Hepatocyte (in vitro differentiated cells): ENCODE measurements around the gene POLR1C. TPM values are rescaled to one million over a fixed set of nuclear protein-coding genes. Genes with fewer than 3 reads are reported as not detected.
A peak's percentile ranks its signal among the peaks of the same experiment; 100 is the strongest.

ENCODE experiments used
- DNase-seq: peaks from one replicate; pipeline ENCODE4 v3.0.0-alpha.2; 2016; ENCODE audit warnings: low spot score
- H2AFZ ChIP-seq: fragments of 200-600 bp; sonication (generic); 2 replicates; pipeline ENCODE4 v1.6.0; 2016; ENCODE audit warnings: antibody characterized with exemption, mild to moderate bottlenecking
- H3K27ac ChIP-seq: fragments of 200-600 bp; sonication (generic); 2 replicates; pipeline ENCODE4 v1.5.1; 2016; ENCODE audit warnings: mild to moderate bottlenecking
- H3K27me3 ChIP-seq: fragments of 200-600 bp; sonication (generic); 2 replicates; pipeline ENCODE4 v1.6.1; 2016
- H3K36me3 ChIP-seq: fragments of 200-600 bp; sonication (generic); replicated peaks from 2 replicates; pipeline ENCODE4 v1.5.1; 2016; ENCODE audit warnings: low read depth; ENCODE audit not compliant: insufficient read depth
- H3K4me1 ChIP-seq: fragments of 200-600 bp; sonication (generic); 2 replicates; pipeline ENCODE4 v1.5.1; 2016; ENCODE audit warnings: mild to moderate bottlenecking, moderate library complexity; ENCODE audit not compliant: insufficient read depth
- H3K4me2 ChIP-seq: fragments of 200-600 bp; sonication (generic); 2 replicates; pipeline ENCODE4 v1.6.0; 2016
- H3K4me3 ChIP-seq: fragments of 200-600 bp; sonication (generic); 2 replicates; pipeline ENCODE4 v1.5.1; 2016; ENCODE audit warnings: mild to moderate bottlenecking
- H3K79me2 ChIP-seq: fragments of 200-600 bp; sonication (generic); 2 replicates; pipeline ENCODE4 v1.6.0; 2017; ENCODE audit warnings: mild to moderate bottlenecking
- H3K9me2 ChIP-seq: fragments of 200-600 bp; sonication (generic); replicated peaks from 2 replicates; pipeline ENCODE4 v1.6.0; 2017; ENCODE audit warnings: mild to moderate bottlenecking; ENCODE audit not compliant: insufficient read depth
- H3K9me3 ChIP-seq: fragments of 200-600 bp; sonication (generic); 2 replicates; pipeline ENCODE4 v1.5.1; 2016; ENCODE audit warnings: low read depth, mild to moderate bottlenecking
- H4K20me1 ChIP-seq: fragments of 200-600 bp; sonication (generic); 2 replicates; pipeline ENCODE4 v1.6.0; 2016; ENCODE audit warnings: mild to moderate bottlenecking; ENCODE audit not compliant: insufficient read depth, poor library complexity, severe bottlenecking
- EZH2 ChIP-seq: fragments of 200-600 bp; sonication (generic); IDR thresholded peaks from 2 replicates; pipeline ENCODE4 v1.6.1; 2016; ENCODE audit warnings: antibody characterized with exemption, mild to moderate bottlenecking, borderline replicate concordance
- EZH2phosphoT487 ChIP-seq: fragments of 200-600 bp; sonication (generic); IDR thresholded peaks from one replicate; pipeline ENCODE4 v1.6.1; 2018; ENCODE audit warnings: antibody characterized with exemption, mild to moderate bottlenecking, low read depth, moderate library complexity; ENCODE audit not compliant: unreplicated experiment, severe bottlenecking
- WGBS: methylation state at CpG from one replicate; pipeline ENCODE4 v1.1.6; 2016; ENCODE audit warnings: low lambda C conversion rate; ENCODE audit errors: missing lambda C conversion rate; 5-methylcytosine and 5-hydroxymethylcytosine counted together
- polyA plus RNA-seq: library from polyadenylated mRNA; unstranded; fragments of >200 nt; fragmentation: Nextera tagmentation; extraction: Ambion mirVana; gene quantifications from 2 replicates; pipeline ENCODE4 v1.2.1, GENCODE V29; 2016
- total RNA-seq: library from RNA; depleted of rRNA; stranded (reverse); fragments of >200 nt; gene quantifications from 2 replicates; pipeline ENCODE4 v1.2.3, GENCODE V29; 2014
- TF ChIP-seq, protein P1 (sequence below): fragments of 200-600 bp; sonication (generic); IDR thresholded peaks from 2 replicates; pipeline ENCODE4 v1.5.1; 2016; ENCODE audit warnings: antibody characterized with exemption, mild to moderate bottlenecking; ENCODE audit not compliant: poor library complexity

POLR1C gene
- total and polyA plus RNA-seq, 2 experiments from 2014 or later, result 26.1 to 36.2 TPM

DNA sequence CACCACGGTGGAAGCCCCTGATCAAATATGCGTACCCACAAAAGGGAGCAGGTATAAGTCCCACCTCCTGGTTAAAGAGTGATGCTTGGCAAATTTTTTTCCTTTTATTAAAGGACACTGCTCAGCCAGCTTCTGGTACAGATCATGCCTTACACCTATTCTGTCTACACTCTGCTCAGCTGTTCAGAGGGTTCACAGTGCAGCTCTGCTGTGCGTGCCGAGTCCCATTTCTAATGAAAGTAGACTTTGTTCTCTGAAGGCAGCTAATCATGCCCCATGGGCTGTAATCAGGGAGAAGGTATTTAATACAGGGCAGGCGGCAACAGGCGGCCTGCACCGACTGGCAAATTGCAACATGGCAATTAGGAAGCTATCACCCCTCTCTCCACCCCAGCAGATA lies 23.1 kb upstream of the POLR1C start:
- Histone ChIP-seq H3K79me2 (peaks cover 31% of the 10 kb centered on the region), H3K9me2 (no peaks in the 10 kb centered on the region), H3K4me2 (no peak overlapping the region), H3K9me3 (no peaks in the 10 kb centered on the region), H3K4me3 (no peak overlapping the region), H2AFZ (no peak overlapping the region), H3K27ac (peak overlapping the region; percentile 60), H3K36me3 (no peaks in the 10 kb centered on the region), H4K20me1 (peaks cover 38% of the 10 kb centered on the region), H3K4me1 (peaks cover 47% of the 10 kb centered on the region), H3K27me3 (no peaks in the 10 kb centered on the region)
- DNase-seq, result peak; percentile 60
- WGBS, result 70% methylated on average over 7 of the region's 7 CpGs
- TF ChIP-seq EZH2, result no peak
- TF ChIP-seq, protein P1, sequence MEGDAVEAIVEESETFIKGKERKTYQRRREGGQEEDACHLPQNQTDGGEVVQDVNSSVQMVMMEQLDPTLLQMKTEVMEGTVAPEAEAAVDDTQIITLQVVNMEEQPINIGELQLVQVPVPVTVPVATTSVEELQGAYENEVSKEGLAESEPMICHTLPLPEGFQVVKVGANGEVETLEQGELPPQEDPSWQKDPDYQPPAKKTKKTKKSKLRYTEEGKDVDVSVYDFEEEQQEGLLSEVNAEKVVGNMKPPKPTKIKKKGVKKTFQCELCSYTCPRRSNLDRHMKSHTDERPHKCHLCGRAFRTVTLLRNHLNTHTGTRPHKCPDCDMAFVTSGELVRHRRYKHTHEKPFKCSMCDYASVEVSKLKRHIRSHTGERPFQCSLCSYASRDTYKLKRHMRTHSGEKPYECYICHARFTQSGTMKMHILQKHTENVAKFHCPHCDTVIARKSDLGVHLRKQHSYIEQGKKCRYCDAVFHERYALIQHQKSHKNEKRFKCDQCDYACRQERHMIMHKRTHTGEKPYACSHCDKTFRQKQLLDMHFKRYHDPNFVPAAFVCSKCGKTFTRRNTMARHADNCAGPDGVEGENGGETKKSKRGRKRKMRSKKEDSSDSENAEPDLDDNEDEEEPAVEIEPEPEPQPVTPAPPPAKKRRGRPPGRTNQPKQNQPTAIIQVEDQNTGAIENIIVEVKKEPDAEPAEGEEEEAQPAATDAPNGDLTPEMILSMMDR, result no peak
- TF ChIP-seq EZH2phosphoT487, result no peak

DNA sequence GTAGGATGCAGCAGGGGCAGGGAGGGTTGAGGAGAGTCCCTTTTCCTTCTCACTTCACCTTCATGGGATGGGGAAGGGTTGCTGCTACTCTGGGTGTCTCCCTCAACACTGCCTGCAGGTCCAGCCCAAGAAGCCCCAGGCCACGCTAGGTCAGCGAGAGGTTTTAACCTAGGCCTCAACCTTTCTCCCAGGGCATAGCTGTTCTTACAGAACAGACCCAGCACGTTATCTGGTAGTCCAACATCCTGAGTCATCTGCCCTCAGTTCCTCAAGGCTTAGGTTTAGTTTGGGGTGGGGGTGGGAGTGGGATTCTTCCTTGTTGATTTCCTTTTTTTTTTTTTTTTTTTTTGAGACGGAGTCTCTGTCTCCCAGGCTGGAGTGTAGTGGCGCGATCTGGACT lies 22.6 kb upstream of the POLR1C start:
- no peaks in the 10 kb centered on the region for H3K27me3 ChIP-seq
- H4K20me1 ChIP-seq, result peaks cover 33% of the 10 kb centered on the region
- H2AFZ ChIP-seq, result no peak overlapping the region
- peak overlapping the region; percentile 3 for H3K27ac ChIP-seq
- TF ChIP-seq, protein P1, result no peak
- TF ChIP-seq EZH2 (no peak), EZH2phosphoT487 (no peak)
- H3K4me1 ChIP-seq, result peaks cover 47% of the 10 kb centered on the region
- H3K9me2 ChIP-seq, result no peaks in the 10 kb centered on the region
- peaks cover 27% of the 10 kb centered on the region for H3K79me2 ChIP-seq
- H3K4me3 ChIP-seq, result no peak overlapping the region
- 76% methylated on average over 4 of the region's 6 CpGs for WGBS
- H3K36me3 ChIP-seq, result no peaks in the 10 kb centered on the region
- no peaks in the 10 kb centered on the region for H3K9me3 ChIP-seq
- no peak overlapping the region for H3K4me2 ChIP-seq
- DNase-seq, result no peak

DNA sequence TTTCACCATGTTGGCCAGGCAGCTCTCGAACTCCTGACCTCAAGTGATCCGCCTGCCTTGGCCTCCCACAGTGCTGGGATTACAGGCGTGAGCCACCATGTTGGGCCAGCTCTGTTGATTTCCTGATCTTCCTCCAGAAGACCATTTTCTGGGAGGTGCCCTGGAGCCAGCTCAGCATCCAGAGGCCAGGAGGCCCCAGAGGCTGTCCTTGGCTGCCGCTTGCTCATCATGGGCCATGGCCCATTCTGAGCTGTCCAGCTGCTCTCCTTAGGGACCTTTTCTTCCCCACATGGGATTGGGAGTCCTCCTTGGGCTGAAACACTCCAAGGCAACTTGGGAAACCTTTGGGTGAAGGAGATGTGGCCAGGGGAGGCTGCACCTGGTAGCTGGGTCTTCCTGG lies 22.1 kb upstream of the POLR1C start:
- Histone ChIP-seq H3K4me3 (no peak overlapping the region), H3K4me2 (no peak overlapping the region), H3K27me3 (no peaks in the 10 kb centered on the region), H3K36me3 (no peaks in the 10 kb centered on the region), H3K4me1 (peaks cover 47% of the 10 kb centered on the region), H3K9me2 (no peaks in the 10 kb centered on the region), H3K27ac (peak overlapping the region; percentile 3), H4K20me1 (peaks cover 30% of the 10 kb centered on the region), H3K79me2 (peaks cover 23% of the 10 kb centered on the region), H3K9me3 (no peaks in the 10 kb centered on the region), H2AFZ (no peak overlapping the region)
- no peak for TF ChIP-seq EZH2phosphoT487
- TF ChIP-seq EZH2, result no peak
- WGBS, result 96% methylated on average over 4 of the region's 4 CpGs
- DNase-seq, result no peak

DNA sequence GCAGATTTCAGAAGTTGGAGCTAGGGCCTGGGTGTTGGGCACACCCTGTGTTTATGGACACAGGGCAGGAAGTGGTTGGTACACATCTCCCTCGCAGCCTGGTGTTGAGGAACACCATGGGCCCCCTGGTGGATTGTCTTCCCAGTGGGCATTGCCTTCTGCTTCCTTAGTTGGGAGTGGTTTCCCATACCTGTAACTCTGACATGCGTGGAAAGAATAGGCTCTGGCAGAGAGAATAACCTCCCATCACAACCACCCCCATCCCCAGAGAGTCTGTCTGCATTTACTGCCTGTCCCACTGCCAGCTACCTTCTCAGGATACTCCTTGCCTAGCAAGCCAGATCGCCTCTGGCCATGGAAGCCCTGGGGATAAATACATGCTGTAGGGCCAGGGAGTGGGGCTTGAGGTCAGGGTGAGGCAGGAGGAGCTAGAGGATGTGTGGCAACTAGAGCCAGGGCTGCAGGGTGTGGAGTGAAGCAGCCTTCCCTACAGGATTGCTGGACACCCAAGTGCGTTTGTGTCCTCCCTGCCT lies 21.4 kb upstream of the POLR1C start:
- Histone ChIP-seq H3K79me2 (peaks cover 17% of the 10 kb centered on the region), H3K9me2 (no peaks in the 10 kb centered on the region), H3K4me1 (peaks cover 47% of the 10 kb centered on the region), H2AFZ (no peak overlapping the region), H3K27me3 (no peaks in the 10 kb centered on the region), H3K9me3 (no peaks in the 10 kb centered on the region), H3K36me3 (no peaks in the 10 kb centered on the region), H3K4me2 (no peak overlapping the region), H3K4me3 (no peak overlapping the region), H3K27ac (peak overlapping the region; percentile 55), H4K20me1 (peaks cover 30% of the 10 kb centered on the region)
- no peak for TF ChIP-seq EZH2phosphoT487
- TF ChIP-seq, protein P1, result no peak
- TF ChIP-seq EZH2, result no peak
- 86% methylated on average over 4 of the region's 4 CpGs for WGBS
- DNase-seq, result no peak
